H1 (cell line): ENCODE measurements around the gene FOXC2. TPM values are rescaled to one million over a fixed set of nuclear protein-coding genes. Genes with fewer than 3 reads are reported as not detected.

Experiments
- CTCF ChIA-PET: fragments of 300-600 bp; sonication (Branson Sonifier 250); formaldehyde crosslinking; loops from one replicate; lab custom pipeline; 2021; ENCODE audit not compliant: partially characterized antibody; lab: Charles Lee
- POLR2A ChIA-PET: fragments of 300-600 bp; sonication (Branson Sonifier 250); formaldehyde crosslinking; loops from one replicate; lab custom pipeline; 2021; ENCODE audit warnings: inconsistent platforms; ENCODE audit not compliant: partially characterized antibody; lab: Charles Lee
- DNase-seq, 2 experiments: peaks; one replicate each; pipeline versions ENCODE4 v3.0.0 to v3.0.0-alpha.2; 2010 to 2022; ENCODE audit warnings: low spot score in 2 of 2, low read depth in 1 of 2, mixed read lengths in 1 of 2
- FAIRE-seq: peaks from 2 replicates; lab custom pipeline; 2011; peaks lifted over from hg19 to GRCh38; lab: Jason Lieb, UNC
- H2AFZ ChIP-seq: 2 replicates; pipeline ENCODE4 v1.8.1; 2012; ENCODE audit warnings: low read length, inconsistent platforms
- H2AK5ac ChIP-seq: 2 replicates; pipeline ENCODE4 v1.6.1; 2013; ENCODE audit warnings: low read depth, low read length
- H2BK120ac ChIP-seq: replicated peaks from 2 replicates; pipeline ENCODE3; 2013; ENCODE audit warnings: low read depth, low read length, inconsistent platforms
- H2BK12ac ChIP-seq: 2 replicates; pipeline ENCODE4 v1.6.1; 2013; ENCODE audit warnings: low read depth, low read length
- H2BK15ac ChIP-seq: 2 replicates; pipeline ENCODE4 v1.6.1; 2013; ENCODE audit warnings: low read length
- H2BK20ac ChIP-seq: 2 replicates; pipeline ENCODE4 v1.6.1; 2013; ENCODE audit warnings: low read length
- H2BK5ac ChIP-seq: 2 replicates; pipeline ENCODE4 v1.6.1; 2013; ENCODE audit warnings: low read depth, low read length
- H3K14ac ChIP-seq: 2 replicates; pipeline ENCODE4 v1.6.1; 2013; ENCODE audit warnings: inconsistent platforms; ENCODE audit not compliant: insufficient read length
- H3K18ac ChIP-seq: 2 replicates; pipeline ENCODE4 v1.6.1; 2013; ENCODE audit warnings: low read length; ENCODE audit errors: extremely low read depth
- H3K23ac ChIP-seq: 2 replicates; pipeline ENCODE4 v1.6.1; 2013; ENCODE audit warnings: inconsistent platforms; ENCODE audit not compliant: insufficient read length
- H3K23me2 ChIP-seq: 2 replicates; pipeline ENCODE4 v1.6.1; 2013; ENCODE audit warnings: low read depth, low read length
- H3K27ac ChIP-seq: 2 replicates; pipeline ENCODE4 v1.6.1; 2011; ENCODE audit warnings: low read depth, low read length, inconsistent platforms
- H3K27me3 ChIP-seq, 4 experiments: replicated peaks in 1 of 4; 1 replicate in 1 of 4; 2 replicates in 3 of 4; pipeline versions ENCODE4 v1.6.1 to v1.8.1; 2011 to 2013; ENCODE audit warnings: low read length in 3 of 4, mild to moderate bottlenecking in 3 of 4, inconsistent platforms in 2 of 4, mixed read lengths in 2 of 4, moderate library complexity in 1 of 4; ENCODE audit not compliant: control insufficient read depth in 3 of 4, insufficient read depth in 3 of 4; ENCODE audit errors: extremely low read depth in 1 of 4
- H3K36me3 ChIP-seq, 4 experiments: 2 replicates each; pipeline versions ENCODE4 v1.6.1 to v1.8.1; 2011 to 2013; ENCODE audit warnings: mild to moderate bottlenecking in 4 of 4, low read length in 3 of 4, moderate library complexity in 2 of 4, control low read depth in 1 of 4, inconsistent platforms in 1 of 4; ENCODE audit not compliant: insufficient read depth in 4 of 4, control insufficient read depth in 2 of 4
- H3K4ac ChIP-seq: replicated peaks from 2 replicates; pipeline ENCODE3; 2013; ENCODE audit warnings: low read length, low read depth, mixed read lengths, inconsistent platforms; ENCODE audit not compliant: insufficient read length
- H3K4me1 ChIP-seq, 4 experiments: replicated peaks in 1 of 4; 1 replicate in 1 of 4; 2 replicates in 3 of 4; pipeline versions ENCODE4 v1.6.1 to v1.8.1; 2011 to 2013; ENCODE audit warnings: low read length in 3 of 4, inconsistent platforms in 2 of 4, mixed read lengths in 1 of 4; ENCODE audit not compliant: insufficient read depth in 4 of 4, control insufficient read depth in 3 of 4
- H3K4me2 ChIP-seq, 2 experiments: 2 replicates each; pipeline versions ENCODE4 v1.6.1 to v1.8.1; 2011 to 2013; ENCODE audit warnings: low read depth in 2 of 2, low read length in 2 of 2, control low read depth in 1 of 2, inconsistent platforms in 1 of 2, mild to moderate bottlenecking in 1 of 2; ENCODE audit not compliant: insufficient read depth in 1 of 2
- H3K4me3 ChIP-seq, 4 experiments: fragments of 200-600, 300-600 bp in 1 of 4; sonication (generic), shearing (Covaris generic), sonication (Bioruptor Twin) in 1 of 4; 2 replicates each; pipeline versions ENCODE4 v1.5.1 to v1.8.1; 2011 to 2016; ENCODE audit warnings: low read length in 4 of 4, low read depth in 3 of 4, control low read depth in 2 of 4, inconsistent platforms in 2 of 4, mild to moderate bottlenecking in 2 of 4, mixed read lengths in 1 of 4, moderate library complexity in 1 of 4; ENCODE audit not compliant: insufficient read depth in 2 of 4; ENCODE audit errors: extremely low read depth in 1 of 4
- H3K56ac ChIP-seq: replicated peaks from 2 replicates; pipeline ENCODE3; 2013; ENCODE audit warnings: low read depth, mild to moderate bottlenecking, mixed read lengths, low read length, inconsistent platforms; ENCODE audit not compliant: insufficient read length
- H3K79me1 ChIP-seq: 2 replicates; pipeline ENCODE4 v1.6.1; 2013; ENCODE audit warnings: low read depth, low read length, control low read depth
- H3K79me2 ChIP-seq, 2 experiments: 2 replicates each; pipeline versions ENCODE4 v1.6.1 to v1.8.1; 2012 to 2013; ENCODE audit warnings: low read length in 2 of 2, mild to moderate bottlenecking in 2 of 2, inconsistent platforms in 1 of 2; ENCODE audit not compliant: insufficient read depth in 2 of 2, control insufficient read depth in 1 of 2
- H3K9ac ChIP-seq, 4 experiments: replicated peaks in 1 of 4; 1 replicate in 1 of 4; 2 replicates in 3 of 4; pipeline versions ENCODE4 v1.6.1 to v1.8.1; 2011 to 2013; ENCODE audit warnings: low read depth in 3 of 4, low read length in 3 of 4, control low read depth in 2 of 4, mild to moderate bottlenecking in 2 of 4, moderate library complexity in 2 of 4, inconsistent platforms in 1 of 4; ENCODE audit errors: extremely low read depth in 1 of 4
- H3K9me3 ChIP-seq, 2 experiments: 2 replicates each; pipeline versions ENCODE4 v1.6.1 to v1.8.1; 2012 to 2013; ENCODE audit warnings: mild to moderate bottlenecking in 2 of 2, moderate library complexity in 2 of 2, control low read depth in 1 of 2, inconsistent platforms in 1 of 2, low read depth in 1 of 2, low read length in 1 of 2, mixed read lengths in 1 of 2; ENCODE audit not compliant: insufficient read depth in 2 of 2
- H4K20me1 ChIP-seq, 2 experiments: replicated peaks in 1 of 2; 2 replicates each; pipeline versions ENCODE3 to v1.8.1; 2011 to 2013; ENCODE audit warnings: inconsistent platforms in 2 of 2, low read length in 2 of 2, mild to moderate bottlenecking in 1 of 2; ENCODE audit not compliant: insufficient read depth in 2 of 2, control insufficient read depth in 1 of 2
- H4K5ac ChIP-seq: 2 replicates; pipeline ENCODE4 v1.6.1; 2013; ENCODE audit warnings: low read length, low read depth, mixed read lengths, inconsistent platforms; ENCODE audit not compliant: insufficient read length
- H4K8ac ChIP-seq: 2 replicates; pipeline ENCODE4 v1.8.0; 2013; ENCODE audit warnings: mild to moderate bottlenecking, moderate library complexity, low read length, inconsistent platforms; ENCODE audit not compliant: insufficient read depth; ENCODE audit errors: extremely low read depth
- H4K91ac ChIP-seq: replicated peaks from 2 replicates; pipeline ENCODE3; 2013; ENCODE audit warnings: low read length, mixed read lengths, inconsistent platforms; ENCODE audit not compliant: insufficient read length
- BCL11A ChIP-seq, 2 experiments: IDR thresholded peaks; one replicate each; pipeline ENCODE4 v1.6.1; 2011; ENCODE audit warnings: low read depth in 2 of 2, low read length in 2 of 2, mild to moderate bottlenecking in 2 of 2
- WGBS, 2 experiments: shearing (Covaris generic) in 1 of 2; methylation state at CpG; one replicate each; pipeline versions ENCODE4 v1.1.6 to v1.1.7; 2013 to 2015; ENCODE audit warnings: low lambda C conversion rate in 2 of 2, mixed read lengths in 2 of 2, inconsistent platforms in 1 of 2, low coverage in 1 of 2, missing lambda C conversion rate in 1 of 2; ENCODE audit not compliant: insufficient replicate concordance in 2 of 2, insufficient coverage in 1 of 2, insufficient read length in 1 of 2; ENCODE audit errors: extremely low coverage in 1 of 2, missing lambda C conversion rate in 1 of 2; 5-methylcytosine and 5-hydroxymethylcytosine counted together
- polyA plus RNA-seq, 7 experiments: library from polyadenylated mRNA; depleted of rRNA in 3 of 7; stranded (reverse) in 5 of 7; unstranded in 2 of 7; fragments of >200 nt in 5 of 7; fragments of 200-250 nt in 2 of 7; gene quantifications; 1 replicate in 5 of 7; 2 replicates in 1 of 7; 4 replicates in 1 of 7; pipeline versions ENCODE4 v1.2.1 to v1.2.3, GENCODE V29; 2011 to 2013; ENCODE audit warnings: missing spikeins in 2 of 7, mixed read lengths in 2 of 7
- total RNA-seq: library from RNA; stranded (reverse); fragmentation: NEBNext Ultra II Directional; extraction: Animal tissue kit (Norgen Biotek cat#: 25700); gene quantifications from 2 replicates; pipeline ENCODE4 v1.2.1, GENCODE V29; 2021

Gene FOXC2
- total and polyA plus RNA-seq, 2 of the 8 experiments (the other 6 are each of a cell fraction or from before 2014, with no cell fraction given), result 0.09 TPM; not detected in 1

- Histone ChIP-seq H3K4me1 (peaks cover 0 to 7% (median 3%) of the 10 kb centered on the region in 4 experiments; a peak in 4 of 7 replicates), H3K9ac (no peak overlapping the region), H3K14ac (no peak overlapping the region), H3K4ac (no peak overlapping the region), H3K23me2 (peaks cover 4% of the 10 kb centered on the region; the same call in 1 of the 2 replicates), H3K27ac (no peak overlapping the region), H3K27me3 (peaks cover 0 to 15% (median 7%) of the 10 kb centered on the region in 4 experiments; a peak in 4 of 7 replicates), H4K8ac (no peak overlapping the region), H2AK5ac (no peak overlapping the region), H3K36me3 (no peaks in the 10 kb centered on the region), H2AFZ (no peak overlapping the region), H3K79me1 (no peaks in the 10 kb centered on the region; the same call in 1 of the 2 replicates), H4K5ac (no peak overlapping the region), H2BK12ac (no peak overlapping the region), H3K56ac (no peak overlapping the region), H2BK15ac (no peak overlapping the region), H3K4me3 (no peak overlapping the region), H4K91ac (no peak overlapping the region), H2BK120ac (no peak overlapping the region), H3K9me3 (no peaks in the 10 kb centered on the region; a peak in 1 of 4 replicates), H4K20me1 (no peaks in the 10 kb centered on the region), H3K18ac (no peak overlapping the region), H3K79me2 (no peaks in the 10 kb centered on the region; a peak in 1 of 4 replicates), H2BK20ac (no peak overlapping the region), H2BK5ac (no peak overlapping the region), H3K23ac (no peak overlapping the region), H3K4me2 (no peak overlapping the region)
- no peak for FAIRE-seq
- no peak for TF ChIP-seq BCL11A (IDR thresholded peaks at IDR 0.05; ENCODE audit: low read depth in 2 of 2, low read length in 2 of 2)
- DNase-seq, result no peak
- 86% methylated on average over 27 of the region's 28 CpGs; no CpG with 5 or more reads in 1 of the 2 experiments for whole genome bisulfite sequencing, 2 experiments
- ChIA-PET POLR2A (no interaction called here), CTCF (interaction anchor here (0.5 to 1.6 kb wide), 8 partner anchors 42 to 836 kb away, joined by 3 to 5 read pairs (median 4); no protein-coding TSS in a partner anchor)
Observed at GRCh38 chr16:86558355-86559193, 8.1 kb upstream of the FOXC2 start.
